Mucosa of descending colon (tissue), 3 donors: ENCODE measurements around the gene CCDC186. TPM values are rescaled to one million over a fixed set of nuclear protein-coding genes. Genes with fewer than 3 reads are reported as not detected.

Experiments used
- ATAC-seq: fragments of 200-7000 bp; cut with Tn5 transposase; one replicate; pipeline ENCODE4 v1.9.1; 2020; ENCODE audit warnings: mild to moderate bottlenecking, moderate library complexity
- DNase-seq, 3 donors: peaks; one replicate each; pipeline ENCODE4 v3.0.0-alpha.2; 2020
- H3K36me3 ChIP-seq: fragments of 200-600 bp; one replicate; pipeline ENCODE4 v1.8.0; 2021; ENCODE audit warnings: low read depth, mild to moderate bottlenecking
- H3K4me1 ChIP-seq: fragments of 200-600 bp; one replicate; pipeline ENCODE4 v1.8.0; 2021; ENCODE audit warnings: low read depth, mild to moderate bottlenecking
- H3K4me3 ChIP-seq: fragments of 200-600 bp; one replicate; pipeline ENCODE4 v1.8.0; 2021; ENCODE audit warnings: mild to moderate bottlenecking
- H3K9me3 ChIP-seq: fragments of 200-600 bp; one replicate; pipeline ENCODE4 v1.8.0; 2021; ENCODE audit warnings: mild to moderate bottlenecking
- CTCF ChIP-seq: fragments of 200-600 bp; IDR thresholded peaks from one replicate; pipeline ENCODE4 v1.8.0; 2022; ENCODE audit warnings: antibody characterized with exemption, mild to moderate bottlenecking
- intact Hi-C, 2 donors: fragments of 100-400 bp; cut with DNase I in 1 of 2; cut with micrococcal nuclease in 1 of 2; formaldehyde crosslinking; loops; one replicate each; pipeline versions ENCODE4 v1.11.0 to v1.11.1; 2022; cut with DNase I, micrococcal nuclease
- total RNA-seq, 3 donors: library from RNA; stranded (reverse); fragmentation: NEBNext Ultra II Directional in 2 of 3; extraction: Animal tissue kit (Norgen Biotek cat#: 25700) in 2 of 3; gene quantifications; one replicate each; pipeline versions ENCODE4 v1.2.1 to v1.2.4, GENCODE V29; 2021 to 2023
- donor health status: DM: no; HTN: no; CAD: no; lungs with moderate emphysema.
- donor health status: DM: no; HTN: no; CAD: no.
- donor health status: DM: no; HTN: yes; CAD: no.

CCDC186 gene
- total RNA-seq, 3 donors from 2014 or later, result 36.4 to 54.8 (median 53.6) TPM

- H3K36me3 ChIP-seq, result no peaks in the 10 kb centered on the region
- intact Hi-C loops, result no loop called here
- ATAC-seq (no peak), DNase-seq (no peak)
- H3K9me3 ChIP-seq, result no peaks in the 10 kb centered on the region
- H3K4me1 ChIP-seq, result no peaks in the 10 kb centered on the region
- no peak overlapping the region for H3K4me3 ChIP-seq
- no peak for TF ChIP-seq CTCF
Measured at GRCh38 chr10:114195079-114195478, 21.1 kb upstream of the CCDC186 start.

GRCh38 chr10:114189700-114190099 is 15.7 kb upstream of the CCDC186 start:
- ATAC-seq, result no peak
- intact Hi-C loops, result no loop called here

GRCh38 chr10:114188900-114189299 is 14.9 kb upstream of the CCDC186 start:
- H3K9me3 ChIP-seq, result no peaks in the 10 kb centered on the region
- no peaks in the 10 kb centered on the region for H3K36me3 ChIP-seq
- no peaks in the 10 kb centered on the region for H3K4me1 ChIP-seq
- intact Hi-C loops, result no loop called here
- no peak for TF ChIP-seq CTCF
- no peak overlapping the region for H3K4me3 ChIP-seq
- no peak for ATAC-seq
- no peak for DNase-seq

More at GRCh38 chr10:114189700-114190099, 15.7 kb upstream of the CCDC186 start:
- Histone ChIP-seq H3K36me3 (no peaks in the 10 kb centered on the region), H3K4me1 (no peaks in the 10 kb centered on the region), H3K4me3 (no peak overlapping the region), H3K9me3 (no peaks in the 10 kb centered on the region)
- DNase-seq, result no peak
- no peak for TF ChIP-seq CTCF

GRCh38 chr10:114188001-114188400 is 14.0 kb upstream of the CCDC186 start:
- no peak for TF ChIP-seq CTCF

GRCh38 chr10:114184276-114184675 is 10.3 kb upstream of the CCDC186 start:
- no peaks in the 10 kb centered on the region for H3K9me3 ChIP-seq
- no peak for DNase-seq
- no peak for ATAC-seq
- TF ChIP-seq CTCF, result no peak
- no peak overlapping the region for H3K4me3 ChIP-seq
- intact Hi-C loops, result no loop called here
- H3K36me3 ChIP-seq, result no peaks in the 10 kb centered on the region
- peaks cover 7% of the 10 kb centered on the region for H3K4me1 ChIP-seq

More at GRCh38 chr10:114188001-114188400, 14.0 kb upstream of the CCDC186 start:
- H3K4me1 ChIP-seq, result no peaks in the 10 kb centered on the region
- intact Hi-C loops, result no loop called here
- no peak overlapping the region for H3K4me3 ChIP-seq
- DNase-seq, result no peak
- H3K9me3 ChIP-seq, result no peaks in the 10 kb centered on the region
- no peak for ATAC-seq
- no peaks in the 10 kb centered on the region for H3K36me3 ChIP-seq

GRCh38 chr10:114183563-114183962 is 9.6 kb upstream of the CCDC186 start:
- intact Hi-C loops, result no loop called here
- no peak for DNase-seq
- TF ChIP-seq CTCF, result no peak
- no peak for ATAC-seq
- no peaks in the 10 kb centered on the region for H3K36me3 ChIP-seq
- H3K4me3 ChIP-seq, result no peak overlapping the region
- H3K9me3 ChIP-seq, result no peaks in the 10 kb centered on the region
- peaks cover 7% of the 10 kb centered on the region for H3K4me1 ChIP-seq
